H9 (cell line): ENCODE measurements around the gene MICALL2. TPM values are rescaled to one million over a fixed set of nuclear protein-coding genes. Genes with fewer than 3 reads are reported as not detected.

ENCODE experiments used
- DNase-seq: peaks from one replicate; pipeline ENCODE4 v3.0.0-alpha.2; 2017
- H2AFZ ChIP-seq: one replicate; pipeline ENCODE4 v1.6.1; 2013; ENCODE audit warnings: mild to moderate bottlenecking, low read length, control low read depth, moderate library complexity
- H2AK5ac ChIP-seq: 2 replicates; pipeline ENCODE4 v1.6.1; 2013; ENCODE audit warnings: low read length, control low read depth, mixed read lengths; ENCODE audit not compliant: insufficient read length
- H2BK120ac ChIP-seq: one replicate; pipeline ENCODE4 v1.6.1; 2013; ENCODE audit warnings: low read depth, mild to moderate bottlenecking, low read length, control low read depth, inconsistent platforms; ENCODE audit not compliant: poor library complexity, severe bottlenecking
- H2BK12ac ChIP-seq: 2 replicates; pipeline ENCODE4 v1.6.1; 2013; ENCODE audit warnings: low read length, control low read depth, mixed read lengths, low read depth; ENCODE audit not compliant: insufficient read length
- H2BK15ac ChIP-seq: 2 replicates; pipeline ENCODE4 v1.6.1; 2013; ENCODE audit warnings: low read depth, low read length, control low read depth
- H2BK20ac ChIP-seq: one replicate; pipeline ENCODE4 v1.6.1; 2013; ENCODE audit warnings: low read depth, mild to moderate bottlenecking, low read length, control low read depth, inconsistent platforms; ENCODE audit not compliant: poor library complexity, severe bottlenecking
- H2BK5ac ChIP-seq: 2 replicates; pipeline ENCODE4 v1.6.1; 2013; ENCODE audit warnings: low read length, control low read depth, mixed read lengths; ENCODE audit not compliant: insufficient read length
- H3K14ac ChIP-seq: 2 replicates; pipeline ENCODE4 v1.6.1; 2013; ENCODE audit warnings: low read length, control low read depth; ENCODE audit not compliant: insufficient read depth
- H3K18ac ChIP-seq: 2 replicates; pipeline ENCODE4 v1.6.1; 2013; ENCODE audit warnings: low read depth, mild to moderate bottlenecking, mixed read lengths, low read length, control low read depth; ENCODE audit not compliant: insufficient read length
- H3K23ac ChIP-seq: 2 replicates; pipeline ENCODE4 v1.6.1; 2013; ENCODE audit warnings: low read length, control low read depth, mixed read lengths, low read depth; ENCODE audit not compliant: insufficient read length
- H3K23me2 ChIP-seq: 2 replicates; pipeline ENCODE4 v1.6.1; 2013; ENCODE audit warnings: low read depth, mild to moderate bottlenecking, mixed read lengths, low read length, control low read depth; ENCODE audit not compliant: insufficient read length, poor library complexity, severe bottlenecking
- H3K27ac ChIP-seq: 2 replicates; pipeline ENCODE4 v1.5.1; 2013; ENCODE audit warnings: low read length, control low read depth, mixed read lengths, low read depth; ENCODE audit not compliant: insufficient read length
- H3K27me3 ChIP-seq: 2 replicates; pipeline ENCODE4 v1.6.1; 2013; ENCODE audit warnings: low read length, control low read depth, inconsistent platforms; ENCODE audit not compliant: insufficient read depth
- H3K4ac ChIP-seq: 2 replicates; pipeline ENCODE4 v1.6.1; 2013; ENCODE audit warnings: low read depth, mild to moderate bottlenecking, control low read depth, inconsistent platforms, low read length, moderate library complexity
- H3K4me1 ChIP-seq: 2 replicates; pipeline ENCODE4 v1.6.1; 2013; ENCODE audit warnings: low read length, control low read depth, inconsistent platforms; ENCODE audit not compliant: insufficient read depth
- H3K4me2 ChIP-seq: 2 replicates; pipeline ENCODE4 v1.6.1; 2013; ENCODE audit warnings: low read length, control low read depth, mixed read lengths; ENCODE audit not compliant: insufficient read length, insufficient read depth
- H3K56ac ChIP-seq: 2 replicates; pipeline ENCODE4 v1.6.1; 2013; ENCODE audit warnings: low read depth, mild to moderate bottlenecking, mixed read lengths, low read length, control low read depth; ENCODE audit not compliant: insufficient read length
- H3K79me1 ChIP-seq: 2 replicates; pipeline ENCODE4 v1.6.1; 2013; ENCODE audit warnings: low read depth, mild to moderate bottlenecking, moderate library complexity, low read length, control low read depth, inconsistent platforms; ENCODE audit not compliant: insufficient read depth, poor library complexity, severe bottlenecking
- H3K79me2 ChIP-seq: 2 replicates; pipeline ENCODE4 v1.6.1; 2013; ENCODE audit warnings: low read length, control low read depth, inconsistent platforms; ENCODE audit not compliant: insufficient read depth
- H3K9ac ChIP-seq: 2 replicates; pipeline ENCODE4 v1.6.1; 2013; ENCODE audit warnings: low read length, control low read depth, mixed read lengths; ENCODE audit not compliant: insufficient read length; ENCODE audit errors: extremely low read depth
- H3K9me3 ChIP-seq: one replicate; pipeline ENCODE4 v1.6.1; 2013; ENCODE audit warnings: low read depth, low read length, inconsistent platforms; ENCODE audit not compliant: control insufficient read depth
- H3T11ph ChIP-seq: one replicate; pipeline ENCODE4 v1.6.1; 2013; ENCODE audit warnings: mild to moderate bottlenecking, low read length, control low read depth, inconsistent platforms
- H4K20me1 ChIP-seq: one replicate; pipeline ENCODE4 v1.6.1; 2013; ENCODE audit not compliant: control insufficient read depth, insufficient read length, insufficient read depth
- H4K5ac ChIP-seq: 2 replicates; pipeline ENCODE4 v1.6.1; 2013; ENCODE audit warnings: low read depth, mild to moderate bottlenecking, mixed read lengths, low read length, control low read depth; ENCODE audit not compliant: insufficient read length
- H4K8ac ChIP-seq: replicated peaks from 2 replicates; pipeline ENCODE4 v1.6.1; 2013; ENCODE audit warnings: low read length, control low read depth, mixed read lengths, low read depth; ENCODE audit not compliant: insufficient read length
- H4K91ac ChIP-seq: 2 replicates; pipeline ENCODE4 v1.6.1; 2013; ENCODE audit warnings: low read depth, mild to moderate bottlenecking, moderate library complexity, mixed read lengths, low read length, control low read depth; ENCODE audit not compliant: insufficient read length
- H3K27ac Mint-ChIP-seq, 3 experiments: 2 replicates in 2 of 3; 3 replicates in 1 of 3; pipeline ENCODE4 v1.8.0; 2020 to 2021; ENCODE audit warnings: mixed read lengths in 3 of 3, mild to moderate bottlenecking in 1 of 3, moderate library complexity in 1 of 3
- H3K27me3 Mint-ChIP-seq: 2 replicates; pipeline ENCODE4 v1.8.0; 2021; ENCODE audit warnings: low read depth, mild to moderate bottlenecking, moderate library complexity, mixed read lengths
- H3K36me3 Mint-ChIP-seq, 3 experiments: 2 replicates in 2 of 3; 3 replicates in 1 of 3; pipeline ENCODE4 v1.8.0; 2020 to 2021; ENCODE audit warnings: low read depth in 3 of 3, mixed read lengths in 3 of 3; ENCODE audit not compliant: insufficient read depth in 1 of 3
- H3K4me1 Mint-ChIP-seq, 2 experiments: 2 replicates each; pipeline ENCODE4 v1.8.0; 2020; ENCODE audit warnings: mixed read lengths in 2 of 2
- H3K4me3 Mint-ChIP-seq, 2 experiments: 2 replicates in 1 of 2; 3 replicates in 1 of 2; pipeline ENCODE4 v1.8.0; 2020 to 2021; ENCODE audit warnings: mild to moderate bottlenecking in 2 of 2, mixed read lengths in 2 of 2, moderate library complexity in 1 of 2
- H3K9me3 Mint-ChIP-seq, 2 experiments: 2 replicates in 1 of 2; 3 replicates in 1 of 2; pipeline ENCODE4 v1.8.0; 2020; ENCODE audit warnings: mild to moderate bottlenecking in 2 of 2, mixed read lengths in 2 of 2, moderate library complexity in 1 of 2
- CTCF ChIP-seq: fragments of 200-600 bp; sonication (generic); conservative IDR thresholded peaks from 3 replicates; pipeline ENCODE4 v1.8.0; 2021; ENCODE audit warnings: antibody characterized with exemption, mild to moderate bottlenecking
- WGBS: extraction: QIAGEN DNeasy Blood & Tissue Kit; methylation state at CpG from one replicate; pipeline ENCODE4 v1.1.7; 2013; ENCODE audit warnings: missing lambda C conversion rate, low lambda C conversion rate, mixed read lengths; ENCODE audit not compliant: insufficient read length; ENCODE audit errors: extremely low coverage; 5-methylcytosine and 5-hydroxymethylcytosine counted together
- total RNA-seq: library from RNA; stranded (reverse); gene quantifications from 2 replicates; pipeline ENCODE4 v1.2.1, GENCODE V29; 2021

MICALL2 gene
- total RNA-seq, 1 experiment from 2014 or later, result 7.1 TPM

DNA sequence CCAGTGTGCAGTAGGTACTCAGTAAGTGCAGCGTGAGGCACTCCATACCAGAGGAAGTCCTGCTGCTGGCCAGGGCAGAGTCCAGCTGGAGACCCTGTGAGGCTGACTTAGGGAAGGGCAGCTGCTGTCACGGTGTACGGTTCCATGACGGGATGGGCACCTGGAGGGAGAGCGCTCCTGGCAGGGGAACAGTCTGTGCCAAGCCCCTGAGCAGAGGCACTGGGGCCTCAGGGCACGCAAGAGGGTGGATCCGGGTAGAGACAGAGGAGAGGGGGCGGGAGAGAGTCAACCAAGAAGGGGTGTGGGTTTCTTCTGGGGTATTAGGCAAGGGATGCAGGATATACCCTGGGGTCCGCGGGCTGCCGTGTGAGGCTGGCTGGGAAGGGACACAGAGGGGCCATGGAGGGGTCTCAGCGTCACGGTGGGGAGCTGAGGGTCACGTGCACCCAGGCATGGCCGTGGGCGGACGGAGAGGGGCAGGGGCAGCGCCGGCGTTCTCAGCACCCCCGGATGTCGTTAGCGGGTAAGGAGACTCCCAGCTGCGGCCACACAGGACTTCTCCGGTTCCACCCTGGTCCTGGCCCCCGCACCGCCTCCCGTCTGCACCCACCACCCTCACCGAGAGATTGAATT lies 70.5 kb downstream of the MICALL2 start:
- Histone ChIP-seq H3K79me2 (no peaks in the 10 kb centered on the region), H3K23ac (no peak overlapping the region), H3K4me1 (no peaks in the 10 kb centered on the region), H2BK12ac (no peak overlapping the region), H3T11ph (no peak overlapping the region), H2AFZ (no peak overlapping the region), H2BK5ac (no peak overlapping the region), H3K23me2 (no peaks in the 10 kb centered on the region), H3K18ac (no peak overlapping the region), H4K91ac (no peak overlapping the region), H3K14ac (no peak overlapping the region), H3K4ac (no peak overlapping the region), H3K9me3 (no peaks in the 10 kb centered on the region), H4K5ac (no peak overlapping the region), H3K9ac (no peak overlapping the region), H3K56ac (no peak overlapping the region), H3K4me2 (no peak overlapping the region), H2AK5ac (no peak overlapping the region), H2BK120ac (no peak overlapping the region), H4K8ac (no peak overlapping the region), H2BK20ac (no peak overlapping the region), H4K20me1 (no peaks in the 10 kb centered on the region), H2BK15ac (no peak overlapping the region), H3K27me3 (no peaks in the 10 kb centered on the region), H3K79me1 (no peaks in the 10 kb centered on the region), H3K27ac (no peak overlapping the region)
- no peaks in the 10 kb centered on the region; a peak in 1 of 7 replicates for H3K36me3 Mint-ChIP-seq
- WGBS, result 100% methylated on average over 1 of the region's 29 CpGs
- DNase-seq, result no peak
- no peak for TF ChIP-seq CTCF
- no peak overlapping the region for H3K4me3 Mint-ChIP-seq
- H3K27ac Mint-ChIP-seq, result no peak overlapping the region
- peaks cover 47% of the 10 kb centered on the region for H3K27me3 Mint-ChIP-seq
- 0 out of 4 replicates have a peak, but pooled peaks cover 0 to 3% of the 10 kb centered on the region in 2 experiments for H3K4me1 Mint-ChIP-seq
- peaks cover 7 to 8% of the 10 kb centered on the region in 2 experiments; a peak in 4 of 5 replicates for H3K9me3 Mint-ChIP-seq
